Activated naive CD8-positive, alpha-beta T cell (primary cell): ENCODE results near the gene TEX44.
"Not testable (repeated sequence)": the region's sequence is repeated elsewhere in the genome, so short reads cannot be mapped to it uniquely, and the experiment has no call there.

Source experiments
- H3K27ac Mint-ChIP-seq: one replicate; pipeline ENCODE4 v1.8.0; 2021; ENCODE audit warnings: mixed read lengths
- H3K27me3 Mint-ChIP-seq: one replicate; pipeline ENCODE4 v1.8.0; 2021; ENCODE audit warnings: mixed read lengths
- H3K36me3 Mint-ChIP-seq: one replicate; pipeline ENCODE4 v1.8.0; 2021; ENCODE audit warnings: mixed read lengths
- H3K4me1 Mint-ChIP-seq: one replicate; pipeline ENCODE4 v1.8.0; 2021; ENCODE audit warnings: low read depth, mixed read lengths
- H3K4me3 Mint-ChIP-seq: one replicate; pipeline ENCODE4 v1.8.0; 2021; ENCODE audit warnings: mild to moderate bottlenecking, mixed read lengths
- H3K9me3 Mint-ChIP-seq: one replicate; pipeline ENCODE4 v1.8.0; 2021; ENCODE audit warnings: low read depth, mixed read lengths

The TEX44 gene

GRCh38 chr2:231592636-231593145 lies at the start of gene TEX44:
TEX44 (plus strand) TSS chr2:231592864; CDS start chr2:231592952, 88 bp downstream.
- no peaks in the 10 kb centered on the region for H3K9me3 Mint-ChIP-seq
- no peaks in the 10 kb centered on the region for H3K27me3 Mint-ChIP-seq
- H3K4me3 Mint-ChIP-seq: no peak within 1 kb of the TSS
- H3K4me1 Mint-ChIP-seq: no peaks in the 10 kb centered on the region
- no peaks in the 10 kb centered on the region for H3K36me3 Mint-ChIP-seq
- H3K27ac Mint-ChIP-seq: no peak within 1 kb of the TSS

GRCh38 chr2:231545105-231545902 lies 47.4 kb upstream of the TEX44 start:
- Mint-ChIP-seq H3K27me3 (no peaks in the 10 kb centered on the region), H3K4me3 (peak overlapping the region; percentile 78), H3K36me3 (peaks cover 5% of the 10 kb centered on the region), H3K9me3 (peaks cover 9% of the 10 kb centered on the region), H3K4me1 (peaks cover 20% of the 10 kb centered on the region), H3K27ac (peak overlapping the region; percentile 67)

GRCh38 chr2:231546014-231546715 lies 46.5 kb upstream of the TEX44 start:
- Mint-ChIP-seq H3K36me3 (peaks cover 5% of the 10 kb centered on the region), H3K27me3 (no peaks in the 10 kb centered on the region), H3K4me1 (peaks cover 20% of the 10 kb centered on the region), H3K27ac (no peak overlapping the region), H3K9me3 (peaks cover 9% of the 10 kb centered on the region), H3K4me3 (peak overlapping the region; percentile 78)

- peaks cover 20% of the 10 kb centered on the region for H3K4me1 Mint-ChIP-seq
These were observed 45.2 kb upstream of the TEX44 start for GRCh38 chr2:231547315-231548110.

GRCh38 chr2:231548752-231549151 lies 43.9 kb upstream of the TEX44 start:
- Mint-ChIP-seq H3K4me3 (no peak overlapping the region), H3K27ac (no peak overlapping the region), H3K27me3 (no peaks in the 10 kb centered on the region), H3K36me3 (peaks cover 11% of the 10 kb centered on the region), H3K4me1 (peaks cover 20% of the 10 kb centered on the region), H3K9me3 (peaks cover 10% of the 10 kb centered on the region)

More at GRCh38 chr2:231547315-231548110, 45.2 kb upstream of the TEX44 start:
- Mint-ChIP-seq H3K27me3 (no peaks in the 10 kb centered on the region), H3K27ac (no peak overlapping the region), H3K4me3 (no peak overlapping the region), H3K36me3 (peaks cover 3% of the 10 kb centered on the region), H3K9me3 (peaks cover 5% of the 10 kb centered on the region)

GRCh38 chr2:231549446-231550239 lies 43.0 kb upstream of the TEX44 start:
- no peak overlapping the region for H3K4me3 Mint-ChIP-seq
- H3K9me3 Mint-ChIP-seq: peaks cover 10% of the 10 kb centered on the region
- peaks cover 11% of the 10 kb centered on the region for H3K36me3 Mint-ChIP-seq
- peaks cover 20% of the 10 kb centered on the region for H3K4me1 Mint-ChIP-seq
- H3K27me3 Mint-ChIP-seq: no peaks in the 10 kb centered on the region
- no peak overlapping the region for H3K27ac Mint-ChIP-seq

- Mint-ChIP-seq H3K4me1 (peaks cover 4% of the 10 kb centered on the region), H3K9me3 (peaks cover 10% of the 10 kb centered on the region), H3K27me3 (no peaks in the 10 kb centered on the region), H3K36me3 (peaks cover 9% of the 10 kb centered on the region), H3K27ac (no peak overlapping the region), H3K4me3 (no peak overlapping the region)
These were observed 39.9 kb upstream of the TEX44 start for GRCh38 chr2:231552752-231553151.

GRCh38 chr2:231554327-231554726 lies 38.3 kb upstream of the TEX44 start:
- peaks cover 2% of the 10 kb centered on the region for H3K4me1 Mint-ChIP-seq
- no peaks in the 10 kb centered on the region for H3K27me3 Mint-ChIP-seq
- peaks cover 9% of the 10 kb centered on the region for H3K36me3 Mint-ChIP-seq
- no peak overlapping the region for H3K27ac Mint-ChIP-seq
- peaks cover 10% of the 10 kb centered on the region for H3K9me3 Mint-ChIP-seq
- no peak overlapping the region for H3K4me3 Mint-ChIP-seq

GRCh38 chr2:231554748-231555545 lies 37.7 kb upstream of the TEX44 start:
- Mint-ChIP-seq H3K27ac (no peak overlapping the region), H3K4me3 (no peak overlapping the region)

GRCh38 chr2:231556496-231556895 lies 36.2 kb upstream of the TEX44 start:
- H3K4me1 Mint-ChIP-seq, H3K27ac Mint-ChIP-seq, H3K27me3 Mint-ChIP-seq, H3K36me3 Mint-ChIP-seq, H3K4me3 Mint-ChIP-seq: not testable (repeated sequence)
- peaks cover 10% of the 10 kb centered on the region for H3K9me3 Mint-ChIP-seq

More at GRCh38 chr2:231554748-231555545, 37.7 kb upstream of the TEX44 start:
- H3K27me3 Mint-ChIP-seq: no peaks in the 10 kb centered on the region
- peaks cover 9% of the 10 kb centered on the region for H3K36me3 Mint-ChIP-seq
- H3K4me1 Mint-ChIP-seq: no peaks in the 10 kb centered on the region
- peaks cover 10% of the 10 kb centered on the region for H3K9me3 Mint-ChIP-seq

- Mint-ChIP-seq H3K4me3 (no peak overlapping the region), H3K4me1 (no peaks in the 10 kb centered on the region), H3K9me3 (peaks cover 10% of the 10 kb centered on the region), H3K27me3 (no peaks in the 10 kb centered on the region), H3K36me3 (peaks cover 9% of the 10 kb centered on the region), H3K27ac (no peak overlapping the region)
These were observed 35.7 kb upstream of the TEX44 start for GRCh38 chr2:231556981-231557380.

GRCh38 chr2:231557571-231558217 lies 35.0 kb upstream of the TEX44 start:
- no peaks in the 10 kb centered on the region for H3K27me3 Mint-ChIP-seq
- H3K36me3 Mint-ChIP-seq: peaks cover 9% of the 10 kb centered on the region
- H3K4me1 Mint-ChIP-seq: no peaks in the 10 kb centered on the region
- peaks cover 9% of the 10 kb centered on the region for H3K9me3 Mint-ChIP-seq
- H3K27ac Mint-ChIP-seq: no peak overlapping the region
- H3K4me3 Mint-ChIP-seq: no peak overlapping the region

GRCh38 chr2:231563378-231563961 lies 29.2 kb upstream of the TEX44 start:
- no peak overlapping the region for H3K4me3 Mint-ChIP-seq
- H3K27ac Mint-ChIP-seq: no peak overlapping the region
- H3K4me1 Mint-ChIP-seq: no peaks in the 10 kb centered on the region
- no peaks in the 10 kb centered on the region for H3K27me3 Mint-ChIP-seq
- H3K9me3 Mint-ChIP-seq: no peaks in the 10 kb centered on the region
- H3K36me3 Mint-ChIP-seq: no peaks in the 10 kb centered on the region
